Astrocyte (in vitro differentiated cells and primary cell): ENCODE results near the gene DSN1. TPM values are rescaled to one million over a fixed set of nuclear protein-coding genes. Genes with fewer than 3 reads are reported as not detected.
A peak's percentile ranks its signal among the peaks of the same experiment; 100 is the strongest.

Source experiments
- DNase-seq: peaks from one replicate; pipeline ENCODE4 v3.0.0-alpha.2; 2010; ENCODE audit warnings: low read depth
- FAIRE-seq: peaks from 2 replicates; lab custom pipeline; 2011; peaks lifted over from hg19 to GRCh38; lab: Jason Lieb, UNC
- H2AFZ ChIP-seq: 2 replicates; pipeline ENCODE4 v1.6.0; 2012; ENCODE audit warnings: low read depth, low read length, inconsistent platforms
- H3K27ac ChIP-seq: 2 replicates; pipeline ENCODE4 v1.5.1; 2011; ENCODE audit warnings: low read depth, low read length, inconsistent platforms
- H3K27me3 ChIP-seq: 2 replicates; pipeline ENCODE4 v1.6.0; 2011; ENCODE audit warnings: low read length, inconsistent platforms; ENCODE audit not compliant: insufficient read depth
- H3K36me3 ChIP-seq: 2 replicates; pipeline ENCODE4 v1.5.1; 2011; ENCODE audit warnings: low read length, inconsistent platforms; ENCODE audit not compliant: insufficient read depth
- H3K4me1 ChIP-seq: 2 replicates; pipeline ENCODE4 v1.5.1; 2011; ENCODE audit warnings: low read length, inconsistent platforms; ENCODE audit not compliant: insufficient read depth
- H3K4me2 ChIP-seq: 2 replicates; pipeline ENCODE4 v1.6.0; 2012; ENCODE audit warnings: low read length, inconsistent platforms
- H3K4me3 ChIP-seq: 2 replicates; pipeline ENCODE4 v1.5.1; 2011; ENCODE audit warnings: low read depth, mild to moderate bottlenecking, low read length, inconsistent platforms; ENCODE audit not compliant: insufficient read depth
- H3K79me2 ChIP-seq: 2 replicates; pipeline ENCODE4 v1.6.0; 2012; ENCODE audit warnings: mild to moderate bottlenecking, low read length, inconsistent platforms; ENCODE audit not compliant: insufficient read depth
- H3K9ac ChIP-seq: 2 replicates; pipeline ENCODE4 v1.6.0; 2012; ENCODE audit warnings: mild to moderate bottlenecking, low read length, inconsistent platforms
- H3K9me3 ChIP-seq: 2 replicates; pipeline ENCODE4 v1.5.1; 2012; ENCODE audit warnings: low read depth, mild to moderate bottlenecking, low read length, inconsistent platforms; ENCODE audit not compliant: insufficient read depth
- H4K20me1 ChIP-seq: 2 replicates; pipeline ENCODE4 v1.6.0; 2012; ENCODE audit warnings: low read length, inconsistent platforms; ENCODE audit not compliant: insufficient read depth
- H3K27ac Mint-ChIP-seq: one replicate; pipeline ENCODE4 v1.8.0; 2021; ENCODE audit warnings: mild to moderate bottlenecking, mixed read lengths; ENCODE audit not compliant: unreplicated experiment
- H3K27me3 Mint-ChIP-seq: one replicate; pipeline ENCODE4 v1.8.0; 2021; ENCODE audit warnings: low read depth, mixed read lengths; ENCODE audit not compliant: unreplicated experiment
- H3K36me3 Mint-ChIP-seq: one replicate; pipeline ENCODE4 v1.8.0; 2021; ENCODE audit warnings: low read depth, mixed read lengths; ENCODE audit not compliant: unreplicated experiment
- H3K4me1 Mint-ChIP-seq: one replicate; pipeline ENCODE4 v1.8.0; 2021; ENCODE audit warnings: low read depth, mixed read lengths; ENCODE audit not compliant: unreplicated experiment
- H3K4me3 Mint-ChIP-seq: one replicate; pipeline ENCODE4 v1.8.0; 2021; ENCODE audit warnings: mild to moderate bottlenecking, moderate library complexity, mixed read lengths; ENCODE audit not compliant: unreplicated experiment
- H3K9me3 Mint-ChIP-seq: one replicate; pipeline ENCODE4 v1.8.0; 2021; ENCODE audit warnings: mild to moderate bottlenecking, mixed read lengths; ENCODE audit not compliant: unreplicated experiment
- CTCF ChIP-seq: IDR thresholded peaks from 2 replicates; pipeline ENCODE4 v1.5.1; 2011; ENCODE audit warnings: low read depth, mild to moderate bottlenecking, inconsistent platforms, low read length, moderate library complexity; ENCODE audit not compliant: insufficient read depth
- EZH2 ChIP-seq: IDR thresholded peaks from 2 replicates; pipeline ENCODE4 v1.6.1; 2012; ENCODE audit warnings: mild to moderate bottlenecking, low read length, inconsistent platforms; ENCODE audit not compliant: insufficient read depth
- total RNA-seq: library from RNA; stranded (reverse); gene quantifications from 2 replicates; pipeline ENCODE4 v1.2.1, GENCODE V29; 2021

DSN1 gene
- total RNA-seq, 1 donor from 2014 or later: 6.1 TPM

- peaks cover 8% of the 10 kb centered on the region for H3K4me1 ChIP-seq
- H3K4me3 ChIP-seq: peak overlapping the region; percentile 96
- peak overlapping the region; percentile 91 for H2AFZ ChIP-seq
- Mint-ChIP-seq H3K4me1 (no peaks in the 10 kb centered on the region), H3K36me3 (peaks cover 2% of the 10 kb centered on the region), H3K27ac (peak overlapping the region; percentile 19), H3K27me3 (no peaks in the 10 kb centered on the region), H3K9me3 (no peaks in the 10 kb centered on the region), H3K4me3 (peak overlapping the region; percentile 92)
- TF ChIP-seq EZH2 (no peak), CTCF (no peak)
- peak overlapping the region; percentile 97 for H3K9ac ChIP-seq
- H3K27me3 ChIP-seq: no peaks in the 10 kb centered on the region
- peaks cover 12% of the 10 kb centered on the region for H3K79me2 ChIP-seq
- no peaks in the 10 kb centered on the region for H4K20me1 ChIP-seq
- H3K27ac ChIP-seq: peak overlapping the region; percentile 96
- H3K4me2 ChIP-seq: peak overlapping the region; percentile 94
- no peak for FAIRE-seq
- no peaks in the 10 kb centered on the region for H3K9me3 ChIP-seq
- DNase-seq: no peak
- H3K36me3 ChIP-seq: peaks cover 6% of the 10 kb centered on the region
Observed at GRCh38 chr20:36773107-36773596, 411 bp downstream of the DSN1 start.

GRCh38 chr20:36770680-36771079 lies 2.9 kb downstream of the DSN1 start:
- peaks cover 2% of the 10 kb centered on the region for H3K36me3 Mint-ChIP-seq

More at GRCh38 chr20:36770680-36771079, 2.9 kb downstream of the DSN1 start:
- Histone ChIP-seq H4K20me1 (no peaks in the 10 kb centered on the region), H3K27ac (no peak overlapping the region), H3K79me2 (peaks cover 12% of the 10 kb centered on the region), H3K4me3 (no peak overlapping the region), H3K36me3 (peaks cover 6% of the 10 kb centered on the region), H3K4me2 (no peak overlapping the region), H2AFZ (no peak overlapping the region), H3K27me3 (no peaks in the 10 kb centered on the region), H3K9me3 (no peaks in the 10 kb centered on the region), H3K4me1 (peaks cover 8% of the 10 kb centered on the region), H3K9ac (no peak overlapping the region)
- no peak for DNase-seq
- no peak for FAIRE-seq
- H3K27me3 Mint-ChIP-seq: no peaks in the 10 kb centered on the region
- no peak overlapping the region for H3K27ac Mint-ChIP-seq
- no peaks in the 10 kb centered on the region for H3K9me3 Mint-ChIP-seq
- TF ChIP-seq CTCF (no peak), EZH2 (no peak)
- no peak overlapping the region for H3K4me3 Mint-ChIP-seq
- H3K4me1 Mint-ChIP-seq: no peaks in the 10 kb centered on the region
